T-helper 1 cell (primary cell): ENCODE results near the gene DENND1A.

Source experiments
- DNase-seq, 5 donors: peaks; one replicate each; pipeline ENCODE4 v3.0.0-alpha.2; 2012 to 2020

Gene DENND1A

GRCh38 chr9:123717581-123718175 is 212.2 kb downstream of the DENND1A start:
- DNase-seq, result no peak

- no peak for DNase-seq
These were observed 213.5 kb downstream of the DENND1A start for GRCh38 chr9:123716339-123716945.

DNA sequence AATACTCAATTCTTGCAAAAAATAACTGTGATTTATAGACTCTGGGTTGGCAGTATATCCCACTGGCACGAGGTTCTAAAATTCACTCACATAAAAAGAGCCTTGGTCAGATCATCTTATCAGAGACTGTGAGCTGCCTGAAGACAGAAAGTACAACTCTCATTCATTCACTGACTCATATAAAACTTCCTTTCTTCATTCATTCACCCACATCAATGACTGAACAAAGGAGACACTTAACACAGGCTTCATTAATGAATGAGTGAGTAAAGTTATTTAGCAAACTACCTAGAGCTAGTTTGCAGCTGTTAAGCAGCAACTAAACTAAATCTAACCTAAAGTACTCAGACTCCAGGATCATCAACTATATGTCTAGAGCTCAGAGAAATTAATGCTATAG is 214.7 kb downstream of the DENND1A start:
- DNase-seq, result no peak

DNA sequence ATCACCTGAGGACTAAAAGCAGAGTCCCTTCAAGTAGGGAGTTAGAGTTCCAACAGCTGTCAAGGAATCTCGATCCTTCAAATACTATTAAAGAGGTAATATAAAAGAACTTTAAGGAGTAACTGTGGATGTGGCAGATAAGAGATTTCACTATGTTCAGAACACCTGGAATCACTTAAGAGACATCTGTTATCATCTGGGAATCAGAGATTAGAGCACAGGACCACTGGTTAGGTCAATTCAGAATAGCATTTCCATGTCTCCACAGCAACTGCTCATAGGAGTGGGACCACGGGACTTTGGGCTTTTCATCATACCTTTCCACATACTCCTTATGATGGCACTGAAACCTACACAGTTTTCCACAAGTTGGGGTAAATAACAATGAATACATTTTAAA is 216.6 kb downstream of the DENND1A start:
- DNase-seq, result no peak

DNA sequence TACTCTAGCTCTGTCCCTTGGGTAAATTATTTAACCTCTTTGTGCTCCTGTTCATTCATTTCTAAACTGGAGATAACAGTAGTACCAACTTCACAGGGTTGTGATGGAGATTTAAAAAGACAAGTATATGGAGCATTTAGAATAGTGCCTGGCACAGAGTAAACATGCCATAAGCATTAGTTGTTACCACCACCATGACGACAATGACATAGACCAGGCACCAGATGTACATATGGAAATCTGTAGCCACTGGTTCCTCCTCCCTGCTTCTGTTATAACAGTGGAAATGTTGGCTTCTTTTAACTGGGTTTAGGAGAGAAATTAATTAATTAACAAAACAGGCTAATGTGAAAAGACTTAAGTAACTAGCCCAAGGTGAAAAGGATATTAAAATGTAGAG is 217.5 kb downstream of the DENND1A start:
- no peak for DNase-seq

DNA sequence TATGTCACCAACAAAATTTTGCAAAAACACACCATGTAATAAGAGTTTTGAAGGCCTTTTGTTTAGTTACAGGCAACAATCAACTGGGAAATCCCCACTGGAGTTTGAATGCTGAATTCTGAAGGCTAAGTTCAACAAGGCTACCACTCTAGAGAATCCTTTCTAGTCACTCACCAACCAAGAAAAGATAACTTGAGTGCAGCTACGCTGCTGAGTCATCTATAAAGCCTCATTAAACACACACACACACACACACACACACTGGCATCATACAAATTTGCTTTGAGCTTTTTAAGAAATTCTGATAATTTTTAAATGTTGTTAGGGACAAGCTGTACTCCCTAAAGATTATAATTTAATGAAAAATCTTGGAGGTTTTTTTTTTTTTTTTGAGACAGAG is 219.6 kb downstream of the DENND1A start:
- no peak for DNase-seq

GRCh38 chr9:123702483-123702882 is 227.4 kb downstream of the DENND1A start:
- DNase-seq, result no peak

DNA sequence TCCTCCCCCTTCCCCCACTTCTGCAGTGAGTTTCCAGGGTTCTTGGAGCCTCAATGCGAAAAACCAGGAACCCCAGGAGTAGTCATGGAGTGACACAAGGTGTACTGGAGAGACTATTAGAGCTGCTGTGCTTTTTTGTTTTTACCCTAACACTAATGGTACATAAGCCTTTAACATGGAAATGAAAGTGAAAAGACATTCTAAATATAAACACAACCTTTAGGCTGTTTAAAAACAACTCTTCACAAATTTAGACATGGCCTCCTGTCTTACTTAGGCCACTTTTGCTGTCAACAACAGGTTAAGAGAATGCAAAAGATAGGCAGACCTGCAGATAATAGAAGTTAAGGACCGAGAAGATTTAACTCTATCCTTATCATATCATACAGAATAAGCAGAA is 232.2 kb downstream of the DENND1A start:
- no peak for DNase-seq

DNA sequence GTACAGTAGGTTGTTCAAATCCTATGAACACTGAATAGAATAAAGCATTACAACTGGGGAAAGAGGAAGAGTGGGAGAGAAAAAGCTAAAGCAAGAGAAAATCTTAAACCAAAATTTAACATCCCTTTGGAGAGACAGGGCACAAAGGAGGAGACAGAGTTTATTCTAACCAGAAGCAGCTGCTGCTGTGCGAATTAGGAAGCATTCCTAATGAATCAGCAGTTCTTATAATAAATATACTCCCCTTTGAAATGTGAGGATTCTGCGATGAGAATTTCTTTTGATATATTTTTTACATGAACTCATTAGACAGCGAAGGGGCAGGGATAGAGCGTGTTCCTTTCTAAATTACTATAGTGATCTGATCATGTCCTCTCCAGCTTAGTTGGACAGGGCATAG is 233.4 kb downstream of the DENND1A start:
- no peak for DNase-seq

DNA sequence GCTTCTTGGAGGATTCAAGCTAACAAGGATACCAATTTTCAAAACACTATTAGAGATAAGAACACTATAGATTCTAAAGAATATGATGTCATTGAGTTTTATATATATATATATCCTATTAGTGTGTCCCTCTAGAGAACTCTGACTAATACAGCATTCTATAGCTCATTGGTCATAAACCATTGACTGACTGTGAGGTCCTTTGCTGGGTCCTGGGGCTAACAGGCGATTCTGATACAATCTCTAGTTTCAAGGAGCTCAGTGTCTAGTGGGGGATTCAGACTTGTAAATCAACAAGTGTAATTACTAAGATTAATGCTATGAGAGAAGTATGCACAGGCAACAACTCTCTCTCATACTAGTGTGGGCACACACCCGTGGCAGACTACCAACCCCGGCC is 234.5 kb downstream of the DENND1A start:
- DNase-seq, result no peak

DNA sequence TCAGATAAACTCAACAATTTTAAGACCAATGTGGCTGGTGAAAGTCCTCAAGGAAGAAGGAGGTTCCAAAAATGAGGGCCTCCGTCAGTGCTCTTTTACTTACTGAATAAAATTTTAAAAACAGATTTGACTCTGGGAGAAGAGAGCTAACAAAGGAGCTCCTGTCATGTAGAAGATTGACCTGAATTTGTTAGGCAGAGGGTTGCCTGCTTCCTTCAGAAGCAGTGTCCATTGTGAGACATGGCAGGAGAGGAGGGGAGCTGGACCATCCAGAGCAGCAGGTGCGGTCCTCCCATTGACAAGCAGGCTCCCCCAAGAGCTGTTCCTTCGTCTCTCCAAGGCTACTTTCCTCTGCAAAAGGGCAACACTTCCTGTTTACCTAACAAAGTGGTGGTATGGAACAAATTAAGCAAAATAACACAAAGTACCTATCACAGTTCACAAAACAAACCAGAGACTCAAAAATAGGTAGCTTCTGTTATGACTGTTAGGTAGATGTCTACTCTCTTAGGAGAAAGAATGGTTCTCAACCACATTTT is 238.1 kb downstream of the DENND1A start:
- no peak for DNase-seq

DNA sequence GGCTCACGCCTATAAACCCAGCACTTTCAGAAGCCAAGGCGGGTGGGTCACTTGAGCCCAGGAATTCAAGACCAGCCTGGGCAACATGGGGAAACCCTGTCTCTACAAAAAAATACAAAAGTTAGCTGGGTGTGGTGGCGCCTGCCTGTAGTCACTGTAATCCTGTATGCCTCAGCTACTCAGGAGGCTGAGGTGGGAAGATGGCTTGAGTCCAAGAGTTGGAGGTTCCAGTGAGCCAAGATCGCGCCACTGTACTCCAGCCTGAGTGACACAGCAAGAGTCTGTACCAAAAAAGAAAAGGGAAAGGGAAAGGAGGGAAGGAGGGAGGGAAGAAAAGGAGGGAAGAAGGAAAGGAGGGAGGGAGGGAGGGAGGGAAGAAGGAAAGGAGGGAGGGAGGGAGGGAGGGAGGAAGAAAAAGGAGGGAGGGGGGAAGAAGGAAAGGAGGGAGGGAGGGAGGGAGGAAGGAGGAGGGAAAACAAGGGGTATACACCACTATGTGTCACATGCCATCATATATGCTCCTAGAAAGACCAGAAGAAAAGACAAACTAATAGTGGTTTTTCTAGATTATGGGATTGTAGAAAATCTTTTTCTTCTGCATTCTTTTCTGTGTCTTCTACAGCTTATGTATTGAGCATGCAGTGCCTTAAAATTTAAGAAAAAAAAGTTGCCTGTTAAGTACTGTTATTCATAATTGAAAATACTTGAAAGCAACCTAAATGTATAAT is 240.1 kb downstream of the DENND1A start:
- no peak for DNase-seq

GRCh38 chr9:123687246-123687751 is 242.6 kb downstream of the DENND1A start:
- DNase-seq, result no peak

GRCh38 chr9:123686829-123687192 is 243.1 kb downstream of the DENND1A start:
- no peak for DNase-seq

DNA sequence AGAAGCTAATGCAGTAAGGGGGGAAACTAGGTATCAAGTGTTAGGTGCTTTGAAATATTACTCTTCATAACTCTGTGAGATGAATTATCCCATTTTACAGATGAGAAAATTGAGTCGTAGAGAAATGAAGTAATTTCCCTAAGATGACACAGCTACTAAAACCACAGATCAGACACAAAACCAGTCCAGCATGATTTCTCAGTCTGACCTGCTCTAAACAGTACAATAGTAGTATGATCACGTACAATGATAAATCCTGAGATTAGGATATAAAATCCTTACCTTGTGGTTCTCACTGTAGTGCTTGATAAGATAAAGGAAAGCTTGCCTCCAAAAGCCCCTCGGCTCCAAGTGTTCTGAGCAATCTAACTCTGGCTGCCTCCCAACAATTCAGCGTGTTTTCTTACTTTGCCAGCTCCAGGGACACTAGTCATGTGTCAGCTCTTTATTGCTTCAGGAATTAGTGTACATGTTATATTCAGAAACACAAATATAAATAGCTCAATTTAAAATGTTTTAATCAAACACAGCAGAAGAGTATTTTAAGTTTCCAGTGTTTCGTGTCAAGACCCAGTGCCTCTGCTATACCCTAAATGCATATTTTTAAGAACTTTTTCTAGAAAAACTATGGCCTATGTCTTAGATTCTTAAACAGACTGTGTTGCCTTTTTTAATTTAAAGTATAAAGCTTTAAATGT is 243.6 kb downstream of the DENND1A start:
- DNase-seq, result no peak

DNA sequence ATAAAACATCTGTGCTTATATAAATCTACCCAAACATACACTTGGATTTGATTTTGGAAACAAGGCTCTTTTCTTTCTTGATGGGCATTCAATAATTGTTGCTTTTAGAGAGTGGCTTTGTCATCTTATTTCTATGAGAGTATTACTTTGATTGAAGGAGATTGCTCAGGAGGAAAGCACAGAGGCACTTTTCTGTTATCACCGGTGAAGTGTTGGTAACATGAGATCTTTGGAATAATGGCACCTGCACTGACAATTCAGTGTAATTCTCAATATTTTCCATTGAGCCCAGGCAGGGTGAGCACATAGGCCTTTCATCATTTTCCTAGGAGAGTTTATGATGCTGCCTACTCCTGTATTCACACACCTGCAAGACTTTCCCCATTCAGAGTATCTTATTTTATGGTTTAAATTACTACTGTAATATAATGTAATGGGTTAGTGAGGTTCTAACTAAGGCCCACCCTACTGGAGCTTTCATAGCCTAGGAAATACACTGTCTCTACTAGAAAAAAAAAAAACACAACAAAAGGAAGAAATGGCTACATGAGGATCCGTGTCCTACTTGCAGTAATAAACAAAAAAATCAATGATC is 244.3 kb downstream of the DENND1A start:
- DNase-seq, result no peak

DNA sequence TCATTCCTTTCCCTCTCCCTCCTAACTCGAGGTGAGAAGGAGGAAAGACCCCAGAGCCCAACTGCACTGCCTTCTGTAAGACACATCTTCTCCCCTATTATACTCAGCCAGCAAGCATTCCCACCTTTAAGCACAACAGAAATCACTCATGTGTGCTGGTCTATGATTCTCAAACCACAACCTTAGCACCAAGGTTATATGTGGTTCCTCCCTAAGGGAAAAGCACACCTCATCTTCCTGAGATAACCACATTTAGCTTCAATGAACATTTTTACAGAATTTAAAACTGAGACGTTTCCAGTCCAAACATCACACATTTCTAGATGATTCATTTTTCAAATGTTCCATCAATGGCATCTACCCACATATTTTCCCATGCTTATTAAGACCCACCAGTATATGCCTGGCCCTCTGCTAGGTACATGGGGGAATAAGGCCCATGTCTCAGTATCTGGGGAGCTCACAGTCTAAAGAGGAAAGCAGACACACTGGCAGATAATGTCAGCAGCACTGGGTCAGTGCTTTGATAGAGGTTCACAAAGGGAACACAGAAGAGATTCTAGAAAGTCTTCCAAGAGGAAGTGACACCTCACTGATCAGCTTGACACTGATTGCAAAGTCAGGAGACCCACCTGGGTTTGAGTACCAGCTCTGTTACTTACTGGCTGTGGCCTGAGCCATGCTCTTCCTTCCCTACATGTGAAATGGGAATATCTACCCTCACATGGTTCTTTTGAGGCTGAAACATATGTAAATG is 245.4 kb downstream of the DENND1A start:
- DNase-seq, result no peak

DNA sequence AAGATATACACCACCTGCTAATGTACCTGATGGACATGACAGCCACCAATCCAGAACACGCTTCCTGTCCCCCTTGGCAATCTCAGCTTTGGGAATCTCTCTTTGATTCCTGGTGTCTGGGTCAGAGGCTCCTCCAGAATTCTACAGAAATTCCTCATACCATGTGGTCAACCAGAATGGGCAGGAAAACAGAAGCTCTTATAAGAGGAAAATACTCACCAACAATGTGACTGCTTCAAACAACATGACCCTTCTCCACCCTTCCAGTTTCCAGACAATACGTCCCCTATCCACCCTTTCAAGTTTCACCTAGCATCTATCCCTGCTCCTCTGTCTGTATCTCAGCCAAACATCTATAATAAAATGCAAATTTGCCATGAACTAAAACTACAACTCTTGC is 247.2 kb downstream of the DENND1A start:
- DNase-seq, result no peak

DNA sequence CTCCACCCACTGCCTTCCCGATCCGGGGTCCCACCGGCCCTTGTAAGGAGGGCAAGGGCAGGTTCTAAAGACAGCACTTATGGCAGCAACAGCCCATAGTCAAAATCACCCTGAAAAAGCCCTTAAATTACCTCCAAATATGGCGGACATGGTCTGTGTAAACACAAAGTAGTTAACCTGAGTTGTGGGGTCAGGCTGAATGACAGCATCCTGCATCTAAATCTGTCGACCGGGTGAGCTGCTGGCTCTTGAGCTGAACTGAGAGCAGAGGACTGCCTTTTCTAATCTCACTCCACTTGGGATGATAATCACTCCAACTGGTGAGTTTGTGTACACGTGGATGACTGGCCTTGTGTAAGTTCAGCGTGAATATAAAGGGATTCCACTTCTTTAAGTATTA is 249.6 kb downstream of the DENND1A start:
- DNase-seq, result no peak

- peak in 1 of 5 donors; percentile 38 for DNase-seq
These were observed 250.5 kb downstream of the DENND1A start for GRCh38 chr9:123679330-123679987.

DNA sequence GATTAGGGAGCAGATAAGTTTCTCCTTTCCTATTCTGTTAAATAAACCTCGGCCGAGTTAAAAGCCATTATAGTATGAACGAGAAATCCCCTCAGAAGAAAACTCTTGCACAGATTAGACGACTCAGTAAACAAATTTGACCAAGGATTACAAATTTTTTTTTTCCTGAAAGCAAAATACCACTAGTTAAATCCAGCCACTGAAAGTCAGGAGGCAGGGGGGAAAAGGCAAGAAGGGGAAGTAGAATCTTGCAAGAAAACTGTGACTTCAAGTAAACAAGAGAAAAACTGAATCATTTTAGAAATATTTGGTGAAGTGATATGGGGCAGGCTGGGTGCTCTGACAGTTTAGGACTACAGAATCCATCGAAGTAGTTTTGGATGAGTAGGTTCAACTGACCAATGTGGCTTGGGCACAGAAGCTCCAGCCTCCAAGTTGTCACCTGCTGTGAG is 251.0 kb downstream of the DENND1A start:
- DNase-seq, result no peak
